Heart right ventricle (tissue), 16 donors: ENCODE results near the gene ADPRS. TPM values are rescaled to one million over a fixed set of nuclear protein-coding genes. Genes with fewer than 3 reads are reported as not detected.
A peak's percentile ranks its signal among the peaks of the same experiment; 100 is the strongest.

Experiments
- ATAC-seq, 8 donors: fragments of 200-7000 bp; cut with Tn5 transposase; one replicate each; pipeline ENCODE4 v1.9.1; 2020; ENCODE audit warnings: mild to moderate bottlenecking in 8 of 8, moderate library complexity in 8 of 8, moderate number of reproducible peaks in 1 of 8
- DNase-seq, 2 donors: peaks; one replicate each; pipeline ENCODE4 v3.0.0-alpha.2; 2020
- H3K27ac ChIP-seq, 10 donors: fragments of 200-600 bp; sonication (generic) in 2 of 10; one replicate each; pipeline versions ENCODE4 v1.5.0 to v1.8.0; 2020 to 2022; ENCODE audit warnings: mild to moderate bottlenecking in 3 of 10
- H3K27me3 ChIP-seq, 7 donors: fragments of 200-600 bp; one replicate each; pipeline ENCODE4 v1.8.0; 2021 to 2022; ENCODE audit warnings: mild to moderate bottlenecking in 2 of 7
- H3K36me3 ChIP-seq, 9 donors: fragments of 200-600 bp; sonication (generic) in 1 of 9; one replicate each; pipeline versions ENCODE4 v1.5.0 to v1.8.0; 2020 to 2022; ENCODE audit warnings: mild to moderate bottlenecking in 2 of 9
- H3K4me1 ChIP-seq, 9 donors: fragments of 200-600 bp; sonication (generic) in 1 of 9; one replicate each; pipeline versions ENCODE4 v1.5.0 to v1.8.0; 2020 to 2022; ENCODE audit warnings: mild to moderate bottlenecking in 4 of 9
- H3K4me3 ChIP-seq, 10 donors: fragments of 200-600 bp; sonication (generic) in 2 of 10; one replicate each; pipeline versions ENCODE4 v1.5.0 to v1.8.0; 2020 to 2022; ENCODE audit warnings: mild to moderate bottlenecking in 7 of 10, moderate library complexity in 2 of 10
- H3K9me3 ChIP-seq, 11 donors: fragments of 200-600 bp in 10 of 11; sonication (generic) in 2 of 11; one replicate each; pipeline versions ENCODE4 v1.5.0 to v1.8.0; 2013 to 2022; ENCODE audit warnings: mild to moderate bottlenecking in 2 of 11, control low read depth in 1 of 11, moderate library complexity in 1 of 11
- CTCF ChIP-seq, 9 donors: fragments of 200-600 bp; sonication (generic) in 2 of 9; IDR thresholded peaks; one replicate each; pipeline versions ENCODE4 v1.5.0 to v1.8.0; 2021 to 2022; ENCODE audit warnings: antibody characterized with exemption in 9 of 9, mild to moderate bottlenecking in 5 of 9, moderate library complexity in 1 of 9
- WGBS, 2 donors: extraction: QIAGEN DNeasy Blood & Tissue Kit; methylation state at CpG; one replicate each; pipeline ENCODE4 v1.1.7; 2013; ENCODE audit warnings: inconsistent platforms in 1 of 2; 5-methylcytosine and 5-hydroxymethylcytosine counted together
- intact Hi-C, 10 donors: fragments of 100-400 bp; cut with DNase I; formaldehyde crosslinking; loops; one replicate each; pipeline versions ENCODE4 v1.11.1 to v1.14.2; 2022
- polyA plus RNA-seq, 2 donors: library from polyadenylated mRNA; stranded (reverse); fragments of 200-250 nt; gene quantifications; one replicate each; pipeline ENCODE4 v1.2.3, GENCODE V29; 2013
- total RNA-seq, 10 donors: library from RNA; stranded (reverse); fragmentation: NEBNext Ultra II Directional in 3 of 10; extraction: Animal tissue kit (Norgen Biotek cat#: 25700) in 3 of 10; gene quantifications; one replicate each; pipeline versions ENCODE4 v1.2.1 to v1.2.4, GENCODE V29; 2021 to 2023
- donor health status: Arrhythmogenic right ventricular cardiomyopathy.
- donor health status: ischemic (EF 13 %, LVEDD 7.1; RV severe dilation, severe dysfunction).
- donor health status: healthy with polysubstance abuse.
- donor health status: DM: no; HTN: yes; CAD: no.
- donor health status: DM: no; HTN: no; CAD: no.
- donor health status: ischemic (EF 25% LVEDD 6.9; RV normal size, moderate dysfunction).
- donor health status: ischemic (EF 25% LVEDD 5.7; RV mildly dilated, moderate dysfunction).
- donor health status: healthy.
- donor health status: DM: yes; HTN: yes; CAD: no.
- donor health status: Ischemic cardiomyopathy.
- donor health status: ischemic (EF 35%, LVEDD 5.7; RV mildly dilated, moderate dysfunction).
- donor health status: nonischemic (EF 11% LVEDD 7.7; RV severe dilation, severe dysfunction).
- donor health status: DM: yes; HTN: yes; CAD: no.
- donor health status: PGD.
- donor health status: ischemic (EF 29% LVEDD 5.4; RV normal size, mild dysfunction).
- donor health status: nonischemic (EF 23%, LVEDD 6.1; RV moderate dilation, normal function).

ADPRS gene
- total and polyA plus RNA-seq, 12 donors = 11.0 to 24.3 (median 15.6) TPM

GRCh38 chr1:36134031-36134430, 45.3 kb downstream of the ADPRS start:
- DNase-seq (no peak), ATAC-seq (peak in 1 of 8 donors; percentile 11)
- peaks cover 6 to 48% (median 39%) of the 10 kb centered on the region in 9 donors for H3K4me1 ChIP-seq
- 67 to 68% methylated on average over 6 of the region's 6 CpGs for WGBS, 2 donors
- H3K27ac ChIP-seq = peak overlapping the region in 2 of 10 donors; percentile 11 to 20
- intact Hi-C loops = loop anchor here in 6 of 10 donors (2.0 to 10.0 kb wide), 4 partner anchors 33 to 281 kb away; no protein-coding TSS in a partner anchor
- no peak for TF ChIP-seq CTCF (IDR thresholded peaks at IDR 0.05)
- H3K9me3 ChIP-seq = no peaks in the 10 kb centered on the region
- no peaks in the 10 kb centered on the region for H3K27me3 ChIP-seq
- H3K4me3 ChIP-seq = no peak overlapping the region
- peaks cover 0 to 34% (median 22%) of the 10 kb centered on the region in 9 donors for H3K36me3 ChIP-seq

GRCh38 chr1:36134505-36135329, 46.0 kb downstream of the ADPRS start:
- WGBS, 2 donors = 66% methylated on average over 7 of the region's 7 CpGs
- Histone ChIP-seq H3K4me1 (peaks cover 6 to 54% (median 41%) of the 10 kb centered on the region in 9 donors), H3K36me3 (peaks cover 0 to 40% (median 28%) of the 10 kb centered on the region in 9 donors), H3K4me3 (no peak overlapping the region), H3K27me3 (no peaks in the 10 kb centered on the region), H3K9me3 (no peaks in the 10 kb centered on the region), H3K27ac (peak overlapping the region in 7 of 10 donors; percentile 41 to 84 (median 73))
- peak in 1 of 2 donors; percentile 46 for DNase-seq
- intact Hi-C loops = loop anchor here in 8 of 10 donors (1.0 to 10.0 kb wide), 5 partner anchors 34 to 280 kb away; no protein-coding TSS in a partner anchor
- peak; percentile 24 to 78 (median 62) for ATAC-seq
- peak; percentile 27 to 76 (median 69) for TF ChIP-seq CTCF (IDR thresholded peaks at IDR 0.05)

- ATAC-seq (no peak), DNase-seq (no peak)
- WGBS, 2 donors = 53 to 56% methylated on average over 6 of the region's 6 CpGs
- peaks cover 0 to 46% (median 30%) of the 10 kb centered on the region in 9 donors for H3K36me3 ChIP-seq
- H3K4me3 ChIP-seq = no peak overlapping the region
- peak overlapping the region in 7 of 10 donors; percentile 41 to 84 (median 73) for H3K27ac ChIP-seq
- intact Hi-C loops = loop anchor here in 6 of 10 donors (1.0 to 10.0 kb wide), 5 partner anchors 34 to 280 kb away; no protein-coding TSS in a partner anchor
- peaks cover 8 to 59% (median 47%) of the 10 kb centered on the region in 9 donors for H3K4me1 ChIP-seq
- TF ChIP-seq CTCF (IDR thresholded peaks at IDR 0.05) = no peak
- H3K9me3 ChIP-seq = no peaks in the 10 kb centered on the region
- H3K27me3 ChIP-seq = no peaks in the 10 kb centered on the region
These were observed 46.6 kb downstream of the ADPRS start for GRCh38 chr1:36135330-36135667.

- Histone ChIP-seq H3K4me1 (peaks cover 9 to 64% (median 51%) of the 10 kb centered on the region in 9 donors), H3K27ac (peak overlapping the region in 8 of 10 donors; percentile 48 to 84 (median 70)), H3K36me3 (peaks cover 0 to 51% (median 30%) of the 10 kb centered on the region in 9 donors), H3K27me3 (no peaks in the 10 kb centered on the region), H3K4me3 (no peak overlapping the region), H3K9me3 (no peaks in the 10 kb centered on the region)
- peak in 2 of 8 donors; percentile 3 to 6 for ATAC-seq
- intact Hi-C loops = loop anchor here in 6 of 10 donors (1.0 to 10.0 kb wide), 5 partner anchors 35 to 279 kb away; no protein-coding TSS in a partner anchor
- no peak for TF ChIP-seq CTCF (IDR thresholded peaks at IDR 0.05)
- no peak for DNase-seq
These were observed 47.1 kb downstream of the ADPRS start for GRCh38 chr1:36135796-36136195.
